PFSK-1 (cell line): ENCODE results near the gene NFIC.

Source experiments
- FOXP2 ChIP-seq: optimal IDR thresholded peaks from 2 replicates; pipeline ENCODE3; 2011; ENCODE audit warnings: borderline replicate concordance, control low read depth, inconsistent platforms; ENCODE audit not compliant: insufficient read depth; ENCODE audit errors: extremely low read length, extremely low read depth
- POLR2AphosphoS5 ChIP-seq: IDR thresholded peaks from 2 replicates; pipeline ENCODE4 v1.6.1; 2012; ENCODE audit warnings: low read depth, mild to moderate bottlenecking, control low read depth, low read length, moderate library complexity
- SIN3A ChIP-seq: IDR thresholded peaks from 2 replicates; pipeline ENCODE4 v1.6.1; 2012; ENCODE audit warnings: mild to moderate bottlenecking, low read length, moderate library complexity, borderline replicate concordance; ENCODE audit not compliant: insufficient read depth
- TAF1 ChIP-seq: IDR thresholded peaks from 2 replicates; pipeline ENCODE4 v1.6.1; 2012; ENCODE audit warnings: low read length, control low read depth, borderline replicate concordance; ENCODE audit not compliant: insufficient read depth
- TF ChIP-seq, protein P1 (sequence below), 2 experiments: IDR thresholded peaks; 2 replicates each; pipeline versions ENCODE4 v1.6.1 to v1.8.0; 2011 to 2012; ENCODE audit warnings: low read depth in 2 of 2, low read length in 2 of 2, control low read depth in 1 of 2, inconsistent platforms in 1 of 2, mild to moderate bottlenecking in 1 of 2, moderate library complexity in 1 of 2; ENCODE audit not compliant: insufficient read depth in 1 of 2

The NFIC gene

GRCh38 chr19:3363841-3364500 lies 2.4 kb upstream of the NFIC start:
- TF ChIP-seq FOXP2, result no peak
- TF ChIP-seq POLR2AphosphoS5, result no peak
- TF ChIP-seq, protein P1, sequence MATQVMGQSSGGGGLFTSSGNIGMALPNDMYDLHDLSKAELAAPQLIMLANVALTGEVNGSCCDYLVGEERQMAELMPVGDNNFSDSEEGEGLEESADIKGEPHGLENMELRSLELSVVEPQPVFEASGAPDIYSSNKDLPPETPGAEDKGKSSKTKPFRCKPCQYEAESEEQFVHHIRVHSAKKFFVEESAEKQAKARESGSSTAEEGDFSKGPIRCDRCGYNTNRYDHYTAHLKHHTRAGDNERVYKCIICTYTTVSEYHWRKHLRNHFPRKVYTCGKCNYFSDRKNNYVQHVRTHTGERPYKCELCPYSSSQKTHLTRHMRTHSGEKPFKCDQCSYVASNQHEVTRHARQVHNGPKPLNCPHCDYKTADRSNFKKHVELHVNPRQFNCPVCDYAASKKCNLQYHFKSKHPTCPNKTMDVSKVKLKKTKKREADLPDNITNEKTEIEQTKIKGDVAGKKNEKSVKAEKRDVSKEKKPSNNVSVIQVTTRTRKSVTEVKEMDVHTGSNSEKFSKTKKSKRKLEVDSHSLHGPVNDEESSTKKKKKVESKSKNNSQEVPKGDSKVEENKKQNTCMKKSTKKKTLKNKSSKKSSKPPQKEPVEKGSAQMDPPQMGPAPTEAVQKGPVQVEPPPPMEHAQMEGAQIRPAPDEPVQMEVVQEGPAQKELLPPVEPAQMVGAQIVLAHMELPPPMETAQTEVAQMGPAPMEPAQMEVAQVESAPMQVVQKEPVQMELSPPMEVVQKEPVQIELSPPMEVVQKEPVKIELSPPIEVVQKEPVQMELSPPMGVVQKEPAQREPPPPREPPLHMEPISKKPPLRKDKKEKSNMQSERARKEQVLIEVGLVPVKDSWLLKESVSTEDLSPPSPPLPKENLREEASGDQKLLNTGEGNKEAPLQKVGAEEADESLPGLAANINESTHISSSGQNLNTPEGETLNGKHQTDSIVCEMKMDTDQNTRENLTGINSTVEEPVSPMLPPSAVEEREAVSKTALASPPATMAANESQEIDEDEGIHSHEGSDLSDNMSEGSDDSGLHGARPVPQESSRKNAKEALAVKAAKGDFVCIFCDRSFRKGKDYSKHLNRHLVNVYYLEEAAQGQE (IDR thresholded peaks at IDR 0.05; ENCODE audit: insufficient read depth in 1 of 2, low read depth in 2 of 2, low read length in 2 of 2), result no peak
- no peak for TF ChIP-seq SIN3A
- TF ChIP-seq TAF1, result no peak

- no peak for TF ChIP-seq FOXP2
- TF ChIP-seq, protein P1 (IDR thresholded peaks at IDR 0.05; ENCODE audit: insufficient read depth in 1 of 2, low read depth in 2 of 2, low read length in 2 of 2), result no peak
These were observed 1.9 kb upstream of the NFIC start for GRCh38 chr19:3364501-3364858.

DNA sequence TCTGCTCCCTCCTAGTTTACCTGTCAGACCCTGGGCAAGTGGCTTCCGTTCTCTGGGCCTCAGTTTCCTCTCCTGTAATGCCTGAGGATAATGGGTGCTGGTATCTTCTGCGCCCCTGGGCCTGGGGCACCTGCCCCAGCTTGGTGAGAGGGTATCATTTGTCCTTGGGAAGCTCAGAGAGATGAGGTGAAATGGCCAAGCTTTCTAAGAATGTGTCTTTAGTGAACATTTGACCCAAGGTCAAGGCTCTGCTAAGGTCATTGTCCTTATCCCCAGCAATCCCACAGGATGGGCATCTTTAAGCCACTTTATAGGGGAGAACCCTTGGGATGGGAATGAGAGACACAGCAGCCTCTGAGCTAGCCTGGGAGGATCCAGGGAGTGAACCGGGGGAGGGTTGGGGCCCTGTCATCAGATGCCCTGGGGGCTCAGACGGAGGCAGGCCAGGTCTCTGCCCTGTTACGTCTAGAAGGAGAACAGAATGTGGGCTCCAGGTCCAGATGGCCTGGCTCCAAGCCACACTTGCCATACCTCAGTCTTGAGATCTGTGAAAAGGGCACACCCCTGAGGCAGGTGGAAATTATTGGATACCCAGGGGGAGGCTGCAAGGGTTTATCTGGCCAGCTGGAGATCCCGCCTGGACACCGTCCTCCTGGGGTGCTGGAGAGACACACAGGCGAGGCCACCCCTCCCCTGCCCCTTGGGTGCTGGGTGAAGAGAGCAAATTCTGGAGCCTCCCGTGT lies 1.1 kb upstream of the NFIC start:
- TF ChIP-seq TAF1, result no peak
- TF ChIP-seq, protein P1 (IDR thresholded peaks at IDR 0.05; ENCODE audit: insufficient read depth in 1 of 2, low read depth in 2 of 2, low read length in 2 of 2), result no peak
- TF ChIP-seq SIN3A, result no peak
- TF ChIP-seq FOXP2, result no peak
- TF ChIP-seq POLR2AphosphoS5, result no peak

DNA sequence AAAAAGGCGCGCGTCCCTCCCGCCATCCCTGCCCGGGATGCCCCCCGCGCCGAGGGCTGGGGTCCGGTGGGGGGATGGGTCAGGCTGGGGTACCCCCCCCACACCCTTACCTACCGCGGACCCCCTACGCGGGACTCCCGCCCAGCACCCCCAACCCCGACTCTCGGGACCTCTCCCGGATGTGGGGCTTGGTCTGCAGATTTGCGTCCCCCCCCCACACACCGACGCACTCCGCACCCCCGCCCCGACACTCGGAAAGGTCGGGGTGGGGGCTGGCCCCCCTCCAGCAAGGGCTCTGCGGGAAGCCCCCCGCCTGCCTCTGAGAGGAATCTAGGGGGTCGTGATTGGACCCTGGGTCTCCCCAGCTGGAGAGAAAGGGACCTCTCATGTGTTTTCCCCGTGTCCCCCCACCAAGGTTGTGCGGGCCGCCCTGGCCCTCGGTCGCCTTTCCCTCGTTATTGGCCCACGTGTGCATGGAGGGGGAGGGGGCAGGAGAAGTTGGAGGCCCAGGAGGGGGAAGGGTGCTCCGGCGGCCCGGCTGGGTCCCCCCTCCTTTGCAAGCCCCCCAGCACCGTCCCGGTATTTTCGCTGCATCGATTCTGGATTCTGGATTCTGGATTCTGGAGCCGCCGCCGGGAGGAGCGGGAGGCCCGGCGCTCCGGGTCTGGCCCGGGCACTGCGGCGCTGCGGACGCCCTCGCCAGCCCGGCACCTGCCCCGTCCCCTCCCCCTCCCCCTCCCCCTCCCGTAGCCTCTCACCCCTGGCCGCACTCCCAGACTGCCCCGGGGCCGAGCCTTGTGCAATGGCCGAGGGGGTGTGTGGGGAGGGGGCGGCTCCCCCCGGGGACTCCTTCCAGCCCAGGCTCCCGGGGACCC lies 607 bp downstream of the NFIC start:
- no peak for TF ChIP-seq TAF1
- TF ChIP-seq, protein P1 (IDR thresholded peaks at IDR 0.05; ENCODE audit: insufficient read depth in 1 of 2, low read depth in 2 of 2, low read length in 2 of 2), result no peak
- no peak for TF ChIP-seq SIN3A
- TF ChIP-seq POLR2AphosphoS5, result no peak; the same call in 1 of the 2 replicates
- TF ChIP-seq FOXP2, result no peak
